Esophagus muscularis mucosa (tissue), 4 donors: ENCODE results near the gene PUSL1. TPM values are rescaled to one million over a fixed set of nuclear protein-coding genes. Genes with fewer than 3 reads are reported as not detected.

Source experiments
- DNase-seq: peaks from one replicate; pipeline ENCODE4 v3.0.0-alpha.2; 2017; ENCODE audit errors: extremely low spot score
- H3K27ac ChIP-seq, 4 donors: fragments of 200-600 bp; sonication (generic); replicated peaks in 1 of 4; 1 replicate in 3 of 4; 2 replicates in 1 of 4; pipeline ENCODE4 v1.5.1; 2016 to 2019; ENCODE audit warnings: mild to moderate bottlenecking in 1 of 4
- H3K27me3 ChIP-seq, 4 donors: fragments of 200-600 bp; sonication (generic); one replicate each; pipeline versions ENCODE4 v1.5.1 to v1.6.0; 2016 to 2019
- H3K36me3 ChIP-seq, 4 donors: fragments of 200-600 bp; sonication (generic); one replicate each; pipeline ENCODE4 v1.5.1; 2016 to 2019
- H3K4me1 ChIP-seq, 4 donors: fragments of 200-600 bp; sonication (generic); one replicate each; pipeline ENCODE4 v1.5.1; 2016 to 2019
- H3K4me3 ChIP-seq, 4 donors: fragments of 200-600 bp; sonication (generic); 1 replicate in 2 of 4; 2 replicates in 2 of 4; pipeline ENCODE4 v1.5.1; 2016 to 2019; ENCODE audit warnings: mild to moderate bottlenecking in 4 of 4, moderate library complexity in 1 of 4
- H3K9me3 ChIP-seq, 4 donors: fragments of 200-600 bp; sonication (generic); 1 replicate in 3 of 4; 2 replicates in 1 of 4; pipeline ENCODE4 v1.5.1; 2016 to 2019
- CTCF ChIP-seq, 3 experiments: fragments of 200-600 bp in 2 of 3; fragments of 450-650 bp in 1 of 3; sonication (generic) in 2 of 3; IDR thresholded peaks; one replicate each; pipeline ENCODE4 v1.5.1; 2017 to 2019; ENCODE audit warnings: antibody characterized with exemption in 3 of 3, mild to moderate bottlenecking in 2 of 3, moderate library complexity in 1 of 3
- EP300 ChIP-seq: sonication (generic); formaldehyde crosslinking; IDR thresholded peaks from one replicate; pipeline ENCODE4 v1.6.1; 2017; ENCODE audit warnings: antibody characterized with exemption
- POLR2A ChIP-seq: fragments of 450-650 bp; IDR thresholded peaks from one replicate; pipeline ENCODE4 v1.6.1; 2017; ENCODE audit warnings: antibody characterized with exemption, moderate library complexity, mild to moderate bottlenecking, low read depth
- POLR2AphosphoS5 ChIP-seq, 2 donors: sonication (generic); formaldehyde crosslinking; IDR thresholded peaks; one replicate each; pipeline ENCODE4 v1.6.1; 2017; ENCODE audit warnings: antibody characterized with exemption in 2 of 2
- WGBS: methylation state at CpG from one replicate; pipeline ENCODE4 v1.1.5; 2018; 5-methylcytosine and 5-hydroxymethylcytosine counted together
- intact Hi-C: fragments of 100-400 bp; cut with DNase I; formaldehyde crosslinking; loops from one replicate; pipeline ENCODE4 v1.15.1; 2023
- total RNA-seq, 4 donors: library from RNA; depleted of rRNA; stranded (reverse); fragments of >200 nt; gene quantifications; one replicate each; pipeline versions ENCODE4 v1.1.0 to v1.2.1, GENCODE V29; 2016

PUSL1 gene
- total RNA-seq, 4 donors from 2014 or later, result 10.3 to 24.7 (median 21.7) TPM

GRCh38 chr1:1343811-1344421, 35.5 kb downstream of the PUSL1 start:
- TF ChIP-seq POLR2A, result no peak
- TF ChIP-seq POLR2AphosphoS5 (IDR thresholded peaks at IDR 0.05), result no peak
- TF ChIP-seq CTCF (IDR thresholded peaks at IDR 0.05), result no peak
- no peak for TF ChIP-seq EP300
- no peak overlapping the region for H3K4me3 ChIP-seq
- H3K4me1 ChIP-seq, result peaks cover 40 to 55% (median 46%) of the 10 kb centered on the region in 4 donors
- no peak overlapping the region for H3K27ac ChIP-seq
- H3K36me3 ChIP-seq, result peaks cover 15 to 38% (median 33%) of the 10 kb centered on the region in 4 donors
- no peak for DNase-seq
- intact Hi-C loops, result no loop called here
- H3K9me3 ChIP-seq, result no peaks in the 10 kb centered on the region
- WGBS, result 90% methylated on average over 7 of the region's 24 CpGs
- H3K27me3 ChIP-seq, result no peaks in the 10 kb centered on the region

DNA sequence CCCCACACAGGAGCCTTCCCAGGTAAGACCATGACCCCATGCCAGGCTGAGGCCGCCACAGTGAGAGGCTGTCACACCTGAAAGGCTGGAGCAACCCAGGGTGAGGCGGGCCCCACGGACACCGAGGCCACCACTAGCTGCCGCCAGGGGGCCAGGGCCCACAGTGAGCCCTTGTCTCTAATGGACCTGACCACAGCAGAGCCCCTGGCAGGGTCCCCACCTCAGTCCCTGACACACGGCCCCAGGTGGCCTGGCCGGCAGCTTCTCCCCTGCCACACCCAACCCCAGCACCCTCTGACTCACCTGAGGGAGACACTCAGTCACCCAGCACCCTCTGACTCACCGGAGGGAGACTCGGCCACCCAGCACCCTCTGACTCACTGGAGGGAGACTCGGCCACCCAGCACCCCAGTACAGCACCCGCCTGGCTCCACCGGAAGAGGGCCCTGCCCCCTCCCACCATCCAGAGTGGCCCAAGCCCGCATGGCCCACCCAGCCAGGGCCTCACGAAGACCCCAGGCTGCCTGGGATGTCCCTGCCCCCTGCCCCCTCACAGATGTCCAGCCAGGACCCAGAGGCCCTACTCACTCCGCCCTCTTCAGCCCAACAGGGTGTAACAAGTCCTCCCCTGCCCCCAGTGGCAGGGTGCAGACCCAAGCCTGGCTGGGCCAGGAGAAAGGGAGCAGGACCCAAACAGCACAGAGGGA, 36.4 kb downstream of the PUSL1 start:
- no peaks in the 10 kb centered on the region for H3K9me3 ChIP-seq
- no peak overlapping the region for H3K4me3 ChIP-seq
- H3K4me1 ChIP-seq, result peaks cover 40 to 55% (median 46%) of the 10 kb centered on the region in 4 donors
- peak overlapping the region in 2 of 4 donors; percentile 3 to 10 for H3K27ac ChIP-seq
- H3K27me3 ChIP-seq, result no peaks in the 10 kb centered on the region
- no peak for DNase-seq
- TF ChIP-seq CTCF (IDR thresholded peaks at IDR 0.05), result peak in 2 of 3 experiments; percentile 21 to 37
- no peak for TF ChIP-seq EP300
- no peak for TF ChIP-seq POLR2A
- TF ChIP-seq POLR2AphosphoS5 (IDR thresholded peaks at IDR 0.05), result no peak
- WGBS, result 46% methylated on average over 8 of the region's 15 CpGs
- intact Hi-C loops, result no loop called here
- H3K36me3 ChIP-seq, result peaks cover 6 to 29% (median 24%) of the 10 kb centered on the region in 4 donors

GRCh38 chr1:1345384-1345783, 37.0 kb downstream of the PUSL1 start:
- no peak for TF ChIP-seq CTCF (IDR thresholded peaks at IDR 0.05)
- TF ChIP-seq POLR2A, result no peak
- no peak for TF ChIP-seq EP300
- no peak for TF ChIP-seq POLR2AphosphoS5 (IDR thresholded peaks at IDR 0.05)
- peaks cover 40 to 55% (median 46%) of the 10 kb centered on the region in 4 donors for H3K4me1 ChIP-seq
- peak overlapping the region in 3 of 4 donors; percentile 0 to 10 (median 3) for H3K27ac ChIP-seq
- no peak for DNase-seq
- 81% methylated on average over 5 of the region's 16 CpGs for WGBS
- no peaks in the 10 kb centered on the region for H3K9me3 ChIP-seq
- H3K36me3 ChIP-seq, result peaks cover under 1 to 23% (median 19%) of the 10 kb centered on the region in 4 donors
- no peaks in the 10 kb centered on the region for H3K27me3 ChIP-seq
- no peak overlapping the region for H3K4me3 ChIP-seq
- intact Hi-C loops, result no loop called here

GRCh38 chr1:1345860-1346500, 37.6 kb downstream of the PUSL1 start:
- Histone ChIP-seq H3K27ac (peak overlapping the region in 2 of 4 donors; percentile 0 to 28), H3K4me3 (peak overlapping the region in 1 of 4 donors; percentile 4), H3K27me3 (no peaks in the 10 kb centered on the region), H3K9me3 (no peaks in the 10 kb centered on the region), H3K4me1 (peaks cover 40 to 55% (median 46%) of the 10 kb centered on the region in 4 donors), H3K36me3 (peaks cover 0 to 17% (median 13%) of the 10 kb centered on the region in 4 donors)
- no peak for DNase-seq
- whole genome bisulfite sequencing, result 58% methylated on average over 9 of the region's 12 CpGs
- no peak for TF ChIP-seq EP300
- TF ChIP-seq POLR2AphosphoS5 (IDR thresholded peaks at IDR 0.05), result no peak
- no peak for TF ChIP-seq CTCF (IDR thresholded peaks at IDR 0.05)
- no peak for TF ChIP-seq POLR2A
- intact Hi-C loops, result no loop called here
